ENCODE data around the gene SLC14A1.

Gene SLC14A1

GRCh38 chr18:45801416-45802004, 77.5 kb downstream of the SLC14A1 start:
- no peak overlapping the region for H3K4me3 ChIP-seq (ENCODE audit: low read depth, low read length)
- DNase-seq (ENCODE audit: low read depth): no peak
- no peak for TF ChIP-seq CTCF (IDR thresholded peaks at IDR 0.05; ENCODE audit: control insufficient read depth, extremely low read depth, insufficient read depth)

Measured in LNCaP clone FGC (cell line).